Inferior parietal cortex (tissue), 1 donor: ENCODE results near the gene PCSK5.

ENCODE experiments used
- DNase-seq: peaks from one replicate; pipeline ENCODE4 v3.0.0-alpha.2; 2016; ENCODE audit errors: extremely low spot score

PCSK5 gene

GRCh38 chr9:76395381-76395780, 504.9 kb downstream of the PCSK5 start:
- DNase-seq, result no peak

GRCh38 chr9:76396144-76396543, 505.7 kb downstream of the PCSK5 start:
- no peak for DNase-seq

GRCh38 chr9:76396597-76396996, 506.1 kb downstream of the PCSK5 start:
- no peak for DNase-seq

GRCh38 chr9:76399856-76400255, 509.4 kb downstream of the PCSK5 start:
- DNase-seq, result no peak

- DNase-seq, result no peak
Observed at GRCh38 chr9:76400534-76401096, 510.1 kb downstream of the PCSK5 start.

GRCh38 chr9:76401176-76401575, 510.7 kb downstream of the PCSK5 start:
- DNase-seq, result no peak

GRCh38 chr9:76401580-76402354, 511.3 kb downstream of the PCSK5 start:
- no peak for DNase-seq

- peak; percentile 53 for DNase-seq
Observed at GRCh38 chr9:76403352-76403751, 512.9 kb downstream of the PCSK5 start.

- DNase-seq, result no peak
Observed at GRCh38 chr9:76404401-76404800, 513.9 kb downstream of the PCSK5 start.

GRCh38 chr9:76405340-76405739, 514.9 kb downstream of the PCSK5 start:
- DNase-seq, result no peak

- DNase-seq, result no peak
Observed at GRCh38 chr9:76405868-76406267, 515.4 kb downstream of the PCSK5 start.
